ENCODE results near the gene EED.

DNA sequence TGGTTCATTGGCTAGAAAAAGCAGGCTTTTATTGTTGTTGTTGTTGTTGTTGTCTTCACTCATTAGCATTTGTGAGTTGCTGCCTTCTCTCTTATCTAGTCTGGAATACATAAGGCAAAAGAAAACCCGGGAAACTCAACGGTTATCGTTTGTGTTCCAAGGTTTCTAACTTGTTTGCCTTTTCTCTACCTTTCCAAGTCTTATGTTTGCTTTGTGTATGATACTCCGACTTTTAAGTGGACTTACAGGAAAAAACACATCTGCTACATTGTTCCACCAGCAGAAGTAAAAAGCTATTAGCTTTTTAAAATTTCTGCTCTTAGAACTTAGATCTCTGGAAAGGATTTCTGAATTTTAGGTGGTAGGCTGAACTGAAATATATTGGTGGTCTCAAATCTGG, 30.4 kb downstream of the EED start:
- TF ChIP-seq TAF1 (conservative IDR thresholded peaks at IDR 0.05) (no peak), YY1 (IDR thresholded peaks at IDR 0.05) (no peak)
- TF ChIP-seq, protein P1, sequence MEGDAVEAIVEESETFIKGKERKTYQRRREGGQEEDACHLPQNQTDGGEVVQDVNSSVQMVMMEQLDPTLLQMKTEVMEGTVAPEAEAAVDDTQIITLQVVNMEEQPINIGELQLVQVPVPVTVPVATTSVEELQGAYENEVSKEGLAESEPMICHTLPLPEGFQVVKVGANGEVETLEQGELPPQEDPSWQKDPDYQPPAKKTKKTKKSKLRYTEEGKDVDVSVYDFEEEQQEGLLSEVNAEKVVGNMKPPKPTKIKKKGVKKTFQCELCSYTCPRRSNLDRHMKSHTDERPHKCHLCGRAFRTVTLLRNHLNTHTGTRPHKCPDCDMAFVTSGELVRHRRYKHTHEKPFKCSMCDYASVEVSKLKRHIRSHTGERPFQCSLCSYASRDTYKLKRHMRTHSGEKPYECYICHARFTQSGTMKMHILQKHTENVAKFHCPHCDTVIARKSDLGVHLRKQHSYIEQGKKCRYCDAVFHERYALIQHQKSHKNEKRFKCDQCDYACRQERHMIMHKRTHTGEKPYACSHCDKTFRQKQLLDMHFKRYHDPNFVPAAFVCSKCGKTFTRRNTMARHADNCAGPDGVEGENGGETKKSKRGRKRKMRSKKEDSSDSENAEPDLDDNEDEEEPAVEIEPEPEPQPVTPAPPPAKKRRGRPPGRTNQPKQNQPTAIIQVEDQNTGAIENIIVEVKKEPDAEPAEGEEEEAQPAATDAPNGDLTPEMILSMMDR (IDR thresholded peaks at IDR 0.05; ENCODE audit: low read depth, low read length, missing input control): no peak
